Endothelial cell of umbilical vein (primary cell): ENCODE results near the gene CAMSAP1. TPM values are rescaled to one million over a fixed set of nuclear protein-coding genes. Genes with fewer than 3 reads are reported as not detected.

Experiments used
- BruUV-seq: library from RNA; stranded (reverse); fragments of 400-500 nt; replicated peaks from 2 replicates; lab custom pipeline; 2021; lab: Mats Ljungman, UMichigan
- CTCF ChIA-PET: fragments of 300-600, 350-600 bp; sonication (Branson Sonifier 250); formaldehyde crosslinking; loops from one replicate; lab custom pipeline; 2021; ENCODE audit warnings: antibody characterized with exemption, inconsistent platforms; lab: Charles Lee
- POLR2A ChIA-PET: fragments of 300-600, 350-600 bp; sonication (Branson Sonifier 250); formaldehyde crosslinking; loops from one replicate; lab custom pipeline; 2021; ENCODE audit warnings: antibody characterized with exemption, inconsistent platforms; lab: Charles Lee
- DNase-seq: peaks from one replicate; pipeline ENCODE4 v3.0.0-alpha.2; 2011; ENCODE audit warnings: low read depth, low spot score
- FAIRE-seq: peaks from 2 replicates; lab custom pipeline; 2011; peaks lifted over from hg19 to GRCh38; lab: Jason Lieb, UNC
- H2AFZ ChIP-seq: 2 replicates; pipeline ENCODE4 v1.6.0; 2012; ENCODE audit warnings: low read depth, low read length, control low read depth, inconsistent platforms
- H3K27ac ChIP-seq: 2 replicates; pipeline ENCODE4 v1.5.1; 2011; ENCODE audit warnings: low read depth, mild to moderate bottlenecking, control low read depth, low read length, moderate library complexity; ENCODE audit not compliant: insufficient read depth
- H3K27me3 ChIP-seq, 2 experiments: 2 replicates each; pipeline versions ENCODE4 v1.6.0 to v1.6.1; 2011; ENCODE audit warnings: low read length in 2 of 2, mixed read lengths in 1 of 2; ENCODE audit not compliant: control insufficient read depth in 2 of 2, insufficient read depth in 2 of 2
- H3K36me3 ChIP-seq, 2 experiments: 2 replicates in 1 of 2; 3 replicates in 1 of 2; pipeline ENCODE4 v1.5.1; 2011; ENCODE audit warnings: low read length in 2 of 2, mild to moderate bottlenecking in 1 of 2, moderate library complexity in 1 of 2; ENCODE audit not compliant: control insufficient read depth in 2 of 2, insufficient read depth in 2 of 2; ENCODE audit errors: extremely low read depth in 1 of 2
- H3K4me1 ChIP-seq: 3 replicates; pipeline ENCODE4 v1.5.1; 2011; ENCODE audit warnings: mild to moderate bottlenecking, low read length; ENCODE audit not compliant: control insufficient read depth, insufficient read depth; ENCODE audit errors: extremely low read depth
- H3K4me2 ChIP-seq: 2 replicates; pipeline ENCODE4 v1.6.1; 2011; ENCODE audit warnings: low read length, control low read depth, mixed read lengths; ENCODE audit not compliant: insufficient read depth
- H3K4me3 ChIP-seq, 3 experiments: fragments of 200-600 bp in 1 of 3; sonication (generic), shearing (Covaris generic) in 1 of 3; replicated peaks in 1 of 3; 2 replicates each; pipeline ENCODE4 v1.5.1; 2011 to 2016; ENCODE audit warnings: control low read depth in 3 of 3, low read length in 3 of 3, mild to moderate bottlenecking in 2 of 3, inconsistent platforms in 1 of 3, low read depth in 1 of 3, moderate library complexity in 1 of 3; ENCODE audit not compliant: insufficient read depth in 1 of 3
- H3K79me2 ChIP-seq: 2 replicates; pipeline ENCODE4 v1.6.0; 2012; ENCODE audit warnings: low read length, inconsistent platforms; ENCODE audit not compliant: control insufficient read depth, insufficient read depth
- H3K9ac ChIP-seq: replicated peaks from 2 replicates; pipeline ENCODE3; 2011; ENCODE audit warnings: low read length, control low read depth; ENCODE audit not compliant: insufficient read depth; ENCODE audit errors: extremely low read depth
- H3K9me1 ChIP-seq: replicated peaks from 3 replicates; pipeline ENCODE4 v1.6.0; 2011; ENCODE audit warnings: mild to moderate bottlenecking, low read length; ENCODE audit not compliant: control insufficient read depth, insufficient read depth; ENCODE audit errors: extremely low read depth
- H3K9me3 ChIP-seq: replicated peaks from 2 replicates; pipeline ENCODE4 v1.5.1; 2012; ENCODE audit warnings: low read length, inconsistent platforms; ENCODE audit not compliant: control insufficient read depth, insufficient read depth
- H4K20me1 ChIP-seq: replicated peaks from 2 replicates; pipeline ENCODE3; 2011; ENCODE audit warnings: mild to moderate bottlenecking, low read length; ENCODE audit not compliant: control insufficient read depth, insufficient read depth; ENCODE audit errors: extremely low read depth
- EZH2 ChIP-seq: IDR thresholded peaks from 2 replicates; pipeline ENCODE4 v1.6.1; 2012; ENCODE audit warnings: borderline replicate concordance, low read depth, mild to moderate bottlenecking, moderate library complexity, low read length, inconsistent platforms; ENCODE audit not compliant: severe bottlenecking
- FOS ChIP-seq: IDR thresholded peaks from 2 replicates; pipeline ENCODE4 v1.6.1; 2011; ENCODE audit warnings: mild to moderate bottlenecking, low read length, moderate library complexity, borderline replicate concordance; ENCODE audit not compliant: insufficient read depth
- GATA2 ChIP-seq: IDR thresholded peaks from 2 replicates; pipeline ENCODE4 v1.7.0; 2011; ENCODE audit warnings: low read depth, mild to moderate bottlenecking, moderate library complexity, mixed read lengths, low read length; ENCODE audit not compliant: insufficient read length, insufficient read depth
- JUN ChIP-seq: IDR thresholded peaks from 2 replicates; pipeline ENCODE4 v1.6.1; 2011; ENCODE audit warnings: borderline replicate concordance, low read depth; ENCODE audit not compliant: insufficient read length, insufficient read depth
- MAX ChIP-seq: IDR thresholded peaks from 2 replicates; pipeline ENCODE4 v1.6.1; 2011; ENCODE audit not compliant: insufficient read depth, insufficient read length
- MYC ChIP-seq: IDR thresholded peaks from one replicate; pipeline ENCODE4 v1.6.1; 2011; ENCODE audit warnings: mild to moderate bottlenecking, low read depth, low read length
- POLR2A ChIP-seq: IDR thresholded peaks from 2 replicates; pipeline ENCODE4 v1.6.1; 2012; ENCODE audit warnings: low read depth, mild to moderate bottlenecking, control low read depth, low read length
- POLR2AphosphoS5 ChIP-seq: IDR thresholded peaks from 2 replicates; pipeline ENCODE4 v1.6.1; 2012; ENCODE audit warnings: low read depth, mild to moderate bottlenecking, control low read depth, low read length, moderate library complexity; ENCODE audit not compliant: insufficient read depth
- dilution Hi-C: fragments of 300-500 bp; cut with MboI; formaldehyde crosslinking; loops from one replicate; pipeline ENCODE4 v1.15.0; 2019; ENCODE audit warnings: low sequenced_read_pairs; ENCODE audit not compliant: extremely low pct_ligation_motif_present
- intact Hi-C: fragments of 100-400 bp; cut with micrococcal nuclease; formaldehyde crosslinking; loops from one replicate; pipeline ENCODE4 v1.10.0; 2022
- polyA plus RNA-seq, 4 experiments: library from polyadenylated mRNA; depleted of rRNA in 3 of 4; stranded (reverse) in 3 of 4; unstranded in 1 of 4; fragments of >200 nt; gene quantifications; 2 replicates each; pipeline versions ENCODE4 v1.2.1 to v1.2.3, GENCODE V29; 2011 to 2012; ENCODE audit warnings: missing spikeins in 1 of 4
- total RNA-seq: library from RNA; stranded (reverse); gene quantifications from 2 replicates; pipeline ENCODE4 v1.2.3, GENCODE V29; 2021
- TF ChIP-seq, protein P1 (sequence below), 2 donors: IDR thresholded peaks; 1 replicate in 1 of 2; 2 replicates in 1 of 2; pipeline ENCODE4 v1.5.1; 2011; ENCODE audit warnings: low read length in 2 of 2, mild to moderate bottlenecking in 2 of 2, moderate library complexity in 2 of 2, control low read depth in 1 of 2, inconsistent platforms in 1 of 2, low read depth in 1 of 2; ENCODE audit not compliant: insufficient read depth in 1 of 2; ENCODE audit errors: extremely low read depth in 1 of 2

The CAMSAP1 gene
- total and polyA plus RNA-seq, 2 donors (not counting 3 experiments of a cell fraction or from before 2014, with no cell fraction given): 8.1 to 25.5 TPM

DNA sequence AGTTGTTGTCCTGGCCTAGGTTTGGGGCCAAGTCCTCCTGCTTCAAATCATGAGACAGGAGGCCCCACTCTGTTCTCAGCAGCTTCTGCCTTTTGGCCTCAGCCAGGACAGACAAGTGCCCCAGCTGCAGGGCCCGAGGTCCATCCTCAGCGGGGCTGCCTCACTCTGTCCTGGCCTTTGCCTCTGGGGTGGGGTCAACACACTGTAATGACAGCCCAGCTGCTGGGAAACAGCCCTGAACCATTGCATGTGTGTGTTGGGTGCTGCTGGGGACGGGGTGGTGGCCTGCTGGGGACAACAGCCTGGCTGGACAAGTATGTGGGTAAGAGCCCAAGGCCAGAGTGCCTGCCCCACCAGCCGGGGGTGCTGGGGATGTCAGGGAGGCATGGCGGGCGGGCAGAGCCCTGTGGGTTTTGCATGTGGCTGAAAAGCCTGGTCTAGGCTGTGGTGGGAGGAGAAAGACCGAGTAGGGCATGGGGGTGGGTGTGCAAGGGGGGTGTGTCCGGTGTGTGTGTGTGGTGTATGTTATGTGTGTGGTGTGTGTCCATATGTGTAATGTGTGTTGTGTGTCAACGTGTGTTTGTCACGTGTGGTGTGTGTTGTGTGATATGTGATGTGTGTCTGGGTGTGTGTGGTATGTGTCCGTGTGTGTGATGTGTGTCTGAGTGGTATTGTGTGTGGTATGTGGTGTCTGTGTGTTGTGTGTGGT is 133.7 kb downstream of the CAMSAP1 start:
- no peaks in the 10 kb centered on the region for H3K36me3 ChIP-seq
- no peaks in the 10 kb centered on the region for H4K20me1 ChIP-seq
- no peak for FAIRE-seq
- no peak overlapping the region for H2AFZ ChIP-seq
- dilution Hi-C loops: no loop called here
- no peak overlapping the region for H3K4me3 ChIP-seq
- DNase-seq: no peak
- H3K9ac ChIP-seq: no peak overlapping the region
- ChIA-PET CTCF (no interaction called here), POLR2A (no interaction called here)
- H3K79me2 ChIP-seq: no peaks in the 10 kb centered on the region
- no peaks in the 10 kb centered on the region for H3K4me1 ChIP-seq
- no peak overlapping the region for H3K4me2 ChIP-seq
- no peaks in the 10 kb centered on the region for H3K27me3 ChIP-seq
- H3K27ac ChIP-seq: no peak overlapping the region
- no peaks in the 10 kb centered on the region for H3K9me3 ChIP-seq
- TF ChIP-seq MYC: no peak
- no peak for TF ChIP-seq MAX
- TF ChIP-seq FOS: no peak
- no peak for TF ChIP-seq GATA2
- no peak for TF ChIP-seq JUN
- no peak for TF ChIP-seq EZH2
- TF ChIP-seq POLR2AphosphoS5: no peak
- no peak for TF ChIP-seq POLR2A
- TF ChIP-seq, protein P1, sequence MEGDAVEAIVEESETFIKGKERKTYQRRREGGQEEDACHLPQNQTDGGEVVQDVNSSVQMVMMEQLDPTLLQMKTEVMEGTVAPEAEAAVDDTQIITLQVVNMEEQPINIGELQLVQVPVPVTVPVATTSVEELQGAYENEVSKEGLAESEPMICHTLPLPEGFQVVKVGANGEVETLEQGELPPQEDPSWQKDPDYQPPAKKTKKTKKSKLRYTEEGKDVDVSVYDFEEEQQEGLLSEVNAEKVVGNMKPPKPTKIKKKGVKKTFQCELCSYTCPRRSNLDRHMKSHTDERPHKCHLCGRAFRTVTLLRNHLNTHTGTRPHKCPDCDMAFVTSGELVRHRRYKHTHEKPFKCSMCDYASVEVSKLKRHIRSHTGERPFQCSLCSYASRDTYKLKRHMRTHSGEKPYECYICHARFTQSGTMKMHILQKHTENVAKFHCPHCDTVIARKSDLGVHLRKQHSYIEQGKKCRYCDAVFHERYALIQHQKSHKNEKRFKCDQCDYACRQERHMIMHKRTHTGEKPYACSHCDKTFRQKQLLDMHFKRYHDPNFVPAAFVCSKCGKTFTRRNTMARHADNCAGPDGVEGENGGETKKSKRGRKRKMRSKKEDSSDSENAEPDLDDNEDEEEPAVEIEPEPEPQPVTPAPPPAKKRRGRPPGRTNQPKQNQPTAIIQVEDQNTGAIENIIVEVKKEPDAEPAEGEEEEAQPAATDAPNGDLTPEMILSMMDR (IDR thresholded peaks at IDR 0.05; ENCODE audit: extremely low read depth in 1 of 2, insufficient read depth in 1 of 2, low read depth in 1 of 2, low read length in 2 of 2): no peak
- no TSS peak for BruUV-seq
- intact Hi-C loops: no loop called here
- H3K9me1 ChIP-seq: no peaks in the 10 kb centered on the region
